Measurements from ENCODE around the gene VSX2.

DNA sequence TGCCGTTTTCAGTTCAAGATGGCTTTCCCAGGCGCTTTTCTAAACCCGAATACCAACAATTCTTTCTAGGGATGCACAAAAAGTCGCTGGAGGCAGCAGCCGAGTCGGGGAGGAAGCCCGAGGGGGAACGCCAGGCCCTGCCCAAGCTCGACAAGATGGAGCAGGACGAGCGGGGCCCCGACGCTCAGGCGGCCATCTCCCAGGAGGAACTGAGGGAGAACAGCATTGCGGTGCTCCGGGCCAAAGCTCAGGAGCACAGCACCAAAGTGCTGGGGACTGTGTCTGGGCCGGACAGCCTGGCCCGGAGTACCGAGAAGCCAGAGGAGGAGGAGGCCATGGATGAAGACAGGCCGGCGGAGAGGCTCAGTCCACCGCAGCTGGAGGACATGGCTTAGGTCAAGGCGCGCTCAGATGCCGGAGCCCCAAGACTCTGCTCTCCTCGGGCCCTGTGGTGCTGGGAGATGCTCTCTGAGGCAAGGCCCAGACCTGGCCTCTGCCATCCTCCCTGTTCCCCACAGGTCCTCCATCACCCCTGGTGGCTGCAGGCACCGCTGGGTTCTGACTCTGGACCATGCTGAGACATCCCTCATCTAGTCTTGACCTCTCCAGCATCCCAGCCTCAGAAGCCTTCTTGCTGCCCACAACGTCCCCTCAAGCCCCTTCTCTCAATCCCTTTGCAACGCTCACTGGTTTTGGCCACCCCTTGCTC lies 21.4 kb downstream of the VSX2 start:
- no peak for TF ChIP-seq EZH2 (IDR thresholded peaks at IDR 0.05; ENCODE audit: low read length, missing control alignments)
- TF ChIP-seq, protein P1, sequence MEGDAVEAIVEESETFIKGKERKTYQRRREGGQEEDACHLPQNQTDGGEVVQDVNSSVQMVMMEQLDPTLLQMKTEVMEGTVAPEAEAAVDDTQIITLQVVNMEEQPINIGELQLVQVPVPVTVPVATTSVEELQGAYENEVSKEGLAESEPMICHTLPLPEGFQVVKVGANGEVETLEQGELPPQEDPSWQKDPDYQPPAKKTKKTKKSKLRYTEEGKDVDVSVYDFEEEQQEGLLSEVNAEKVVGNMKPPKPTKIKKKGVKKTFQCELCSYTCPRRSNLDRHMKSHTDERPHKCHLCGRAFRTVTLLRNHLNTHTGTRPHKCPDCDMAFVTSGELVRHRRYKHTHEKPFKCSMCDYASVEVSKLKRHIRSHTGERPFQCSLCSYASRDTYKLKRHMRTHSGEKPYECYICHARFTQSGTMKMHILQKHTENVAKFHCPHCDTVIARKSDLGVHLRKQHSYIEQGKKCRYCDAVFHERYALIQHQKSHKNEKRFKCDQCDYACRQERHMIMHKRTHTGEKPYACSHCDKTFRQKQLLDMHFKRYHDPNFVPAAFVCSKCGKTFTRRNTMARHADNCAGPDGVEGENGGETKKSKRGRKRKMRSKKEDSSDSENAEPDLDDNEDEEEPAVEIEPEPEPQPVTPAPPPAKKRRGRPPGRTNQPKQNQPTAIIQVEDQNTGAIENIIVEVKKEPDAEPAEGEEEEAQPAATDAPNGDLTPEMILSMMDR (conservative IDR thresholded peaks at IDR 0.05 in 1 of 2, IDR thresholded peaks at IDR 0.05 in 1 of 2; ENCODE audit: low read depth in 1 of 2, low read length in 2 of 2), result no peak
